ENCODE measurements around the gene CHRNA10.

The CHRNA10 gene

GRCh38 chr11:3632070-3632660 is 39.0 kb downstream of the CHRNA10 start:
- no peak for DNase-seq

GRCh38 chr11:3631331-3631730 is 39.9 kb downstream of the CHRNA10 start:
- no peak for DNase-seq

- no peak for DNase-seq
Measured at GRCh38 chr11:3627291-3627690, 43.9 kb downstream of the CHRNA10 start.

- no peak for DNase-seq
Measured at GRCh38 chr11:3626250-3626960, 44.8 kb downstream of the CHRNA10 start.

- DNase-seq = no peak
Measured at GRCh38 chr11:3623767-3624458, 47.3 kb downstream of the CHRNA10 start.

GRCh38 chr11:3623121-3623520 is 48.1 kb downstream of the CHRNA10 start:
- no peak for DNase-seq

GRCh38 chr11:3622521-3622920 is 48.7 kb downstream of the CHRNA10 start:
- DNase-seq = no peak

- no peak for DNase-seq
Measured at GRCh38 chr11:3617990-3618389, 53.2 kb downstream of the CHRNA10 start.

GRCh38 chr11:3616721-3617460 is 54.3 kb downstream of the CHRNA10 start:
- no peak for DNase-seq

- no peak for DNase-seq
Measured at GRCh38 chr11:3615998-3616397, 55.2 kb downstream of the CHRNA10 start.

Measured in right kidney (tissue), 1 donor.